Esophagus squamous epithelium (tissue), 4 donors: Measurements from ENCODE around the gene MAP7D1.

Source experiments
- POLR2A ChIP-seq, 4 donors: fragments of 450-650 bp; IDR thresholded peaks; one replicate each; pipeline ENCODE4 v1.6.1; 2017; ENCODE audit warnings: antibody characterized with exemption in 4 of 4, mild to moderate bottlenecking in 4 of 4, moderate library complexity in 3 of 4
- TF ChIP-seq, protein P1 (sequence below), 6 experiments: fragments of 450-650 bp in 4 of 6; fragments of 200-600 bp in 2 of 6; sonication (generic) in 2 of 6; IDR thresholded peaks; one replicate each; pipeline ENCODE4 v1.5.1; 2016 to 2019; ENCODE audit warnings: antibody characterized with exemption in 6 of 6, mild to moderate bottlenecking in 4 of 6, moderate library complexity in 4 of 6

DNA sequence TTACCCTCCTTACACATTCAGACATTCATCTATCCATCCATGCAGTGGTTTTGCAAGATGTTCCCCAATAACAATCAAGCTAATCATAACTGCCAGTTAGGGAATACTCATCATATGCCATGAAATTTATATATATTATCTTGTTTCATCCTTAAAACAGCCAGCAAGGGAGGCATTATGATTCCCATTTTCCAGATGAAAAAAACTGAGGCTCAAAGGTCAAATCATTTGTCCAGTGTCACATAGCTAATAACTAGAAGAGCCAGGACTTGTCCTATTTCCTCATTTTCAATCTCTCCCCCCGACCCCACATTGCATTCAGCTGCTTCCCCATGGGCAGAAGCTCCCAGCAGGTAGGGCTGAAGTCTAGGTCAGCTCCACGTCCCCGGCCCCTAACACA, 23.9 kb upstream of the MAP7D1 start:
- TF ChIP-seq, protein P1, sequence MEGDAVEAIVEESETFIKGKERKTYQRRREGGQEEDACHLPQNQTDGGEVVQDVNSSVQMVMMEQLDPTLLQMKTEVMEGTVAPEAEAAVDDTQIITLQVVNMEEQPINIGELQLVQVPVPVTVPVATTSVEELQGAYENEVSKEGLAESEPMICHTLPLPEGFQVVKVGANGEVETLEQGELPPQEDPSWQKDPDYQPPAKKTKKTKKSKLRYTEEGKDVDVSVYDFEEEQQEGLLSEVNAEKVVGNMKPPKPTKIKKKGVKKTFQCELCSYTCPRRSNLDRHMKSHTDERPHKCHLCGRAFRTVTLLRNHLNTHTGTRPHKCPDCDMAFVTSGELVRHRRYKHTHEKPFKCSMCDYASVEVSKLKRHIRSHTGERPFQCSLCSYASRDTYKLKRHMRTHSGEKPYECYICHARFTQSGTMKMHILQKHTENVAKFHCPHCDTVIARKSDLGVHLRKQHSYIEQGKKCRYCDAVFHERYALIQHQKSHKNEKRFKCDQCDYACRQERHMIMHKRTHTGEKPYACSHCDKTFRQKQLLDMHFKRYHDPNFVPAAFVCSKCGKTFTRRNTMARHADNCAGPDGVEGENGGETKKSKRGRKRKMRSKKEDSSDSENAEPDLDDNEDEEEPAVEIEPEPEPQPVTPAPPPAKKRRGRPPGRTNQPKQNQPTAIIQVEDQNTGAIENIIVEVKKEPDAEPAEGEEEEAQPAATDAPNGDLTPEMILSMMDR (IDR thresholded peaks at IDR 0.05), result no peak
- no peak for TF ChIP-seq POLR2A (IDR thresholded peaks at IDR 0.05)
